BLaER1 treated with 17β-estradiol and CSF1 and Interleukin-3, amounts not matched to agents 10 nM and 100 nM (cell line): ENCODE measurements around the gene AFG1L.

ENCODE experiments used
- H3K27ac ChIP-seq, 11 experiments: shearing (Covaris generic); formaldehyde crosslinking; 2 replicates each; pipeline ENCODE4 v1.8.1; 2022
- H3K27me3 ChIP-seq, 11 experiments: shearing (Covaris generic); formaldehyde crosslinking; 2 replicates each; pipeline ENCODE4 v1.8.1; 2022
- H3K36me3 ChIP-seq, 11 experiments: shearing (Covaris generic); formaldehyde crosslinking; 2 replicates each; pipeline ENCODE4 v1.8.1; 2022
- H3K4me1 ChIP-seq, 10 experiments: shearing (Covaris generic); formaldehyde crosslinking; 2 replicates each; pipeline ENCODE4 v1.8.1; 2022
- H3K4me2 ChIP-seq, 11 experiments: shearing (Covaris generic); formaldehyde crosslinking; 2 replicates each; pipeline ENCODE4 v1.8.1; 2022
- H3K4me3 ChIP-seq, 10 experiments: shearing (Covaris generic); formaldehyde crosslinking; 2 replicates each; pipeline ENCODE4 v1.8.1; 2022
- H3K9ac ChIP-seq, 11 experiments: shearing (Covaris generic); formaldehyde crosslinking; 2 replicates each; pipeline ENCODE4 v1.8.1; 2022
- H3K9me3 ChIP-seq, 11 experiments: shearing (Covaris generic); formaldehyde crosslinking; replicated peaks in 1 of 11; 2 replicates each; pipeline ENCODE4 v1.8.1; 2022
- H4K20me1 ChIP-seq, 11 experiments: shearing (Covaris generic); formaldehyde crosslinking; 2 replicates each; pipeline ENCODE4 v1.8.1; 2022
- Cebpa-rat ChIP-seq, 11 experiments: shearing (Covaris generic); IDR thresholded peaks; 2 replicates each; pipeline ENCODE4 v1.8.1; 2022

The AFG1L gene

GRCh38 chr6:108330806-108331205 is 36.0 kb downstream of the AFG1L start:
- Histone ChIP-seq H3K4me1 (no peaks in the 10 kb centered on the region), H3K4me2 (no peak overlapping the region), H3K27me3 (no peaks in the 10 kb centered on the region), H3K9me3 (peaks cover 0 to 4% (median 0%) of the 10 kb centered on the region in 11 experiments; a peak in 1 of 22 replicates), H3K27ac (no peak overlapping the region), H3K9ac (no peak overlapping the region), H3K4me3 (no peak overlapping the region), H3K36me3 (peaks cover 8 to 39% (median 22%) of the 10 kb centered on the region in 11 experiments; a peak in 18 of 22 replicates), H4K20me1 (no peaks in the 10 kb centered on the region; a peak in 1 of 22 replicates)
- TF ChIP-seq Cebpa-rat (IDR thresholded peaks at IDR 0.05) = no peak

DNA sequence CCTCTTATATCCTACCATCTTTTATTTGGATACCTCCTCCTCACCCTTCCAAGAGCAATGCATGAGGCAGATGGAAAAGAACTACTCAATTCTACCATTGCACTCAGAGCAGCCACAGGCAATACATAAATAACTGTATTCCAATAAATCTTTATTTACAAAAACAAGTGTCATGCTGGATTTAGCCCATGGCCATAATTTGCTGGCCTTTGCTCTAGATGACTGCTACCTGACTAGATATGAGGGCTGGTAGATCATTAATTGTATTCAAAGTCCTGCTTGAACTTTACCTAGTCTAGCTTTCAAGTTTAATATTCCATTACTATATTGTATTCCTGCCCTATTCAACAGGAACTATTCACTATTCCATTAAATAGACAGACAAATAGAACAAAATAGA is 37.1 kb downstream of the AFG1L start:
- H3K36me3 ChIP-seq = peaks cover 8 to 27% (median 16%) of the 10 kb centered on the region in 11 experiments; a peak in 16 of 22 replicates

DNA sequence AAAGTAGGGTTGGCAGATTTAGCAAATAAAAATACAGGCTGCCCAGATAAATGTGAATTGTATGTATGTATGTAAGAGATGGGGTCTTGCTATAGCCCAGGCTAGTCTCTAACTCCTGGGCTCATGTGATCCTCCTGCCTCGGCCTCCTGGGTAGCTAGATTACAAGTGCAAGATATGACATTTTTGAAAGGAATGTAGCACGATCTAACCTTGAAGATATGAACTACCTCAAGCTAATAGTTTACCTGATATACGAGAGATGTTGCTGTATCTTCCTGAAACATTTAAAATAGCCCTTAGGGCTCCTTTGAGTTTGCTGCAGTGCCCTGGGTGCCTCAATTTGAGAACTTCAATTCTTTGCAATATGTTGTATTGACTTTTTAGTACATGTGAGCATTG is 42.1 kb downstream of the AFG1L start:
- Histone ChIP-seq H3K9ac (no peak overlapping the region), H3K9me3 (no peaks in the 10 kb centered on the region), H3K4me3 (no peak overlapping the region), H3K27ac (no peak overlapping the region), H3K4me1 (peaks cover 0 to 8% (median 0%) of the 10 kb centered on the region in 10 experiments; a peak in 1 of 20 replicates), H3K27me3 (no peaks in the 10 kb centered on the region), H3K36me3 (peaks cover 0 to 4% (median 0%) of the 10 kb centered on the region in 11 experiments; a peak in 1 of 22 replicates), H3K4me2 (no peak overlapping the region), H4K20me1 (no peaks in the 10 kb centered on the region; a peak in 1 of 22 replicates)
- no peak for TF ChIP-seq Cebpa-rat (IDR thresholded peaks at IDR 0.05)

More for the DNA sequence above, 37.1 kb downstream of the AFG1L start:
- TF ChIP-seq Cebpa-rat (IDR thresholded peaks at IDR 0.05) = no peak
- H3K27ac ChIP-seq = no peak overlapping the region
- no peaks in the 10 kb centered on the region; a peak in 1 of 22 replicates for H4K20me1 ChIP-seq
- H3K4me1 ChIP-seq = no peaks in the 10 kb centered on the region
- H3K4me3 ChIP-seq = no peak overlapping the region
- H3K27me3 ChIP-seq = no peaks in the 10 kb centered on the region
- H3K4me2 ChIP-seq = no peak overlapping the region
- H3K9me3 ChIP-seq = peaks cover 0 to 4% (median 0%) of the 10 kb centered on the region in 11 experiments; a peak in 1 of 22 replicates
- no peak overlapping the region for H3K9ac ChIP-seq

GRCh38 chr6:108337721-108338120 is 42.9 kb downstream of the AFG1L start:
- H3K36me3 ChIP-seq = peaks cover 0 to 4% (median 0%) of the 10 kb centered on the region in 11 experiments; a peak in 1 of 22 replicates
- TF ChIP-seq Cebpa-rat (IDR thresholded peaks at IDR 0.05) = no peak
- peaks cover 0 to 8% (median 0%) of the 10 kb centered on the region in 10 experiments; a peak in 1 of 20 replicates for H3K4me1 ChIP-seq
- no peaks in the 10 kb centered on the region for H3K27me3 ChIP-seq
- no peak overlapping the region for H3K9ac ChIP-seq
- H3K9me3 ChIP-seq = no peaks in the 10 kb centered on the region
- no peaks in the 10 kb centered on the region; a peak in 1 of 22 replicates for H4K20me1 ChIP-seq
- H3K4me3 ChIP-seq = no peak overlapping the region
- no peak overlapping the region for H3K27ac ChIP-seq
- no peak overlapping the region for H3K4me2 ChIP-seq

DNA sequence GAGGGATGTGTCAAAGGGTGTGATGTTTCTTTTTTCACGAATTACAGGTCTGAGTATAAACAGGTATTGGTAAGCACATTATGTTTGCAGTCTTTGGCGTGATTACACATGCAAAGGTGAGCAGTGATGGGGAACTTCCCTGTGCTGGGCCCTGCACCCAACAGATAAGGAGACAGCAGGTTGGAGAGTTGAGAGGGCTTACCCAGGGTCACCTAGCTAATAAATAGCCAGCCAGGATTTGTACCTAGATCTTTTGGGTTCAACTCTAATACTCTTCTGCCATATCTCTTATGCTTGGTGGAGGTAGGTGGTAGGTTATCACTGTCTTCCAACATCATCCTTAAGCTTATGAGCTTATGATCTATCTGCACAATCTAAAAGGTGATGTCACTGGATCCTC is 46.5 kb downstream of the AFG1L start:
- Histone ChIP-seq H3K27me3 (no peaks in the 10 kb centered on the region), H3K27ac (no peak overlapping the region), H3K9me3 (no peaks in the 10 kb centered on the region), H3K4me2 (no peak overlapping the region), H4K20me1 (no peaks in the 10 kb centered on the region), H3K36me3 (peaks cover 0 to 19% (median 0%) of the 10 kb centered on the region in 11 experiments; a peak in 2 of 22 replicates), H3K4me1 (peaks cover 0 to 8% (median 0%) of the 10 kb centered on the region in 10 experiments; a peak in 1 of 20 replicates), H3K9ac (no peak overlapping the region), H3K4me3 (no peak overlapping the region)
- no peak for TF ChIP-seq Cebpa-rat (IDR thresholded peaks at IDR 0.05)

GRCh38 chr6:108343894-108344293 is 49.0 kb downstream of the AFG1L start:
- Histone ChIP-seq H3K9ac (no peak overlapping the region), H3K4me1 (peaks cover 0 to 8% (median 0%) of the 10 kb centered on the region in 10 experiments; a peak in 1 of 20 replicates), H3K4me3 (no peak overlapping the region), H4K20me1 (no peaks in the 10 kb centered on the region), H3K4me2 (no peak overlapping the region), H3K27me3 (no peaks in the 10 kb centered on the region), H3K27ac (no peak overlapping the region), H3K36me3 (peaks cover 0 to 25% (median 0%) of the 10 kb centered on the region in 11 experiments; a peak in 3 of 22 replicates), H3K9me3 (no peaks in the 10 kb centered on the region)
- TF ChIP-seq Cebpa-rat (IDR thresholded peaks at IDR 0.05) = no peak

DNA sequence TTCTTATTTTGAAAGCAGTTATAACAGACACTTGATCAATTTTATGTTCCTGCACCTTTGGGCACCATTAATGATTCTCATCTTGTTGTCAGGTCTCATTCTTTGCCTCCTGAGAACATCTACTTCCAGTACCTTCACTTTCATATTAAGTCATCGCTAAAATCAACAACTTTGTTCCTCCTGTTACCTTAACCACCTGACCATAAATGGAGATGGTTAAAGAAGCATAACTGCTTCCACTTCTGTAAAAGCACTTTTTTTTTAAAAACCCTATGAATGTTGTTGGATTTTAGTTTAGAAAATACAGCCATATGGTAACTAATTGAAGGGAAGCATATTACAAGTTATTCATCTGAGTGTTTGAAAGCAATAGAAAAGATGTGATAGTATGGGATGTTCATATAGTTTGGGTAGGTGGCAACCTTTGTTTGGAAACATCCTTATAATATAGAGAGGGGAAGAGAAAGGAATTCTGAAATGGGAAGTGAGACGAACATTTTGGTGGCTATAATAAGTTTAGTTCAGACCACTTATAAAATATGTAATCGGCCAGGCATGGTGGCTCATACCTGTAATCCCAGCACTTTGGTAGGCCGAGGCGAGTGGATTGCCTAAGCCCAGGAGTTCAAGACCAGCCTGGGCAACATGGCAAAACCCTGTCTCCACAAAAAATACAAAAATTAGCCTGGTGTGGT is 53.9 kb downstream of the AFG1L start:
- no peaks in the 10 kb centered on the region for H3K9me3 ChIP-seq
- no peak overlapping the region for H3K9ac ChIP-seq
- TF ChIP-seq Cebpa-rat (IDR thresholded peaks at IDR 0.05) = no peak
- H3K27me3 ChIP-seq = no peaks in the 10 kb centered on the region
- no peak overlapping the region for H3K4me2 ChIP-seq
- H3K4me3 ChIP-seq = no peak overlapping the region
- no peaks in the 10 kb centered on the region for H3K4me1 ChIP-seq
- peaks cover 0 to 29% (median 0%) of the 10 kb centered on the region in 11 experiments; a peak in 3 of 22 replicates for H3K36me3 ChIP-seq
- H3K27ac ChIP-seq = no peak overlapping the region
- H4K20me1 ChIP-seq = no peaks in the 10 kb centered on the region; a peak in 1 of 22 replicates

GRCh38 chr6:108350528-108350927 is 55.7 kb downstream of the AFG1L start:
- Histone ChIP-seq H3K27me3 (no peaks in the 10 kb centered on the region), H3K4me1 (no peaks in the 10 kb centered on the region), H3K4me3 (no peak overlapping the region), H3K4me2 (no peak overlapping the region), H3K9me3 (no peaks in the 10 kb centered on the region), H3K9ac (no peak overlapping the region), H3K27ac (no peak overlapping the region), H3K36me3 (peaks cover 0 to 24% (median 0%) of the 10 kb centered on the region in 11 experiments; a peak in 3 of 22 replicates), H4K20me1 (no peaks in the 10 kb centered on the region; a peak in 1 of 22 replicates)
- TF ChIP-seq Cebpa-rat (IDR thresholded peaks at IDR 0.05) = no peak

GRCh38 chr6:108353853-108354252 is 59.0 kb downstream of the AFG1L start:
- H3K4me2 ChIP-seq = no peak overlapping the region
- H3K4me1 ChIP-seq = no peaks in the 10 kb centered on the region
- no peaks in the 10 kb centered on the region for H3K27me3 ChIP-seq
- no peaks in the 10 kb centered on the region; a peak in 1 of 22 replicates for H4K20me1 ChIP-seq
- H3K9ac ChIP-seq = no peak overlapping the region
- H3K36me3 ChIP-seq = peaks cover 0 to 30% (median 4%) of the 10 kb centered on the region in 11 experiments; a peak in 7 of 22 replicates
- H3K4me3 ChIP-seq = no peak overlapping the region
- no peak for TF ChIP-seq Cebpa-rat (IDR thresholded peaks at IDR 0.05)
- no peaks in the 10 kb centered on the region for H3K9me3 ChIP-seq
- no peak overlapping the region for H3K27ac ChIP-seq
